NCI-H526 (cell line): ENCODE measurements around the gene ATMIN.

Experiments
- DNase-seq, 2 experiments: peaks; one replicate each; lab custom pipeline; 2025; lab: John Stamatoyannopoulos, UW

The ATMIN gene

GRCh38 chr16:81006211-81006812 lies 29.3 kb upstream of the ATMIN start:
- DNase-seq = peak in 1 of 2 experiments; percentile 75

- DNase-seq = peak; percentile 91 to 96
These were observed 28.6 kb upstream of the ATMIN start, which contains the start of the genes CENPN and CMC2 for GRCh38 chr16:81006813-81007695. CENPN (plus strand) TSS chr16:81007214; CDS start chr16:81011940, 4,726 bp downstream. CMC2 (minus strand) TSS chr16:81006885; CDS start chr16:80997394, 9,491 bp downstream.

GRCh38 chr16:81008505-81008789 lies 27.2 kb upstream of the ATMIN start:
- DNase-seq = no peak

GRCh38 chr16:81012974-81013373 lies 22.7 kb upstream of the ATMIN start:
- DNase-seq = no peak

GRCh38 chr16:81014672-81015071 lies 21.0 kb upstream of the ATMIN start:
- no peak for DNase-seq

GRCh38 chr16:81018496-81018895 lies 17.1 kb upstream of the ATMIN start:
- DNase-seq = no peak

GRCh38 chr16:81026429-81026828 lies 9.2 kb upstream of the ATMIN start:
- DNase-seq = no peak

- DNase-seq = no peak
These were observed 5.6 kb upstream of the ATMIN start for GRCh38 chr16:81029930-81030604.

GRCh38 chr16:81035975-81036750 lies 521 bp downstream of the ATMIN start:
- DNase-seq = peak in 1 of 2 experiments; percentile 59

- peak in 1 of 2 experiments; percentile 4 for DNase-seq
These were observed 1.2 kb downstream of the ATMIN start for GRCh38 chr16:81036751-81037350.

- no peak for DNase-seq
These were observed 4.5 kb downstream of the ATMIN start for GRCh38 chr16:81040131-81040530.

- no peak for DNase-seq
These were observed 5.2 kb downstream of the ATMIN start for GRCh38 chr16:81040842-81041241.

- DNase-seq = no peak
These were observed 6.1 kb downstream of the ATMIN start for GRCh38 chr16:81041696-81042095.

GRCh38 chr16:81042821-81043220 lies 7.2 kb downstream of the ATMIN start:
- DNase-seq = no peak

GRCh38 chr16:81053761-81054160 lies 18.1 kb downstream of the ATMIN start:
- no peak for DNase-seq

GRCh38 chr16:81060576-81061306 lies 25.1 kb downstream of the ATMIN start:
- no peak for DNase-seq

GRCh38 chr16:81061307-81061640 lies 25.6 kb downstream of the ATMIN start:
- no peak for DNase-seq

- no peak for DNase-seq
These were observed 26.4 kb downstream of the ATMIN start for GRCh38 chr16:81061871-81062608.

GRCh38 chr16:81066681-81067080 lies 31.0 kb downstream of the ATMIN start:
- no peak for DNase-seq

GRCh38 chr16:81067166-81067565 lies 31.5 kb downstream of the ATMIN start:
- DNase-seq = no peak
